ENCODE results near the gene SH3RF2. TPM values are rescaled to one million over a fixed set of nuclear protein-coding genes. Genes with fewer than 3 reads are reported as not detected.
A peak's percentile ranks its signal among the peaks of the same experiment; 100 is the strongest.
"Not testable (repeated sequence)": the region's sequence is repeated elsewhere in the genome, so short reads cannot be mapped to it uniquely, and the experiment has no call there.

SH3RF2 gene, protein sequence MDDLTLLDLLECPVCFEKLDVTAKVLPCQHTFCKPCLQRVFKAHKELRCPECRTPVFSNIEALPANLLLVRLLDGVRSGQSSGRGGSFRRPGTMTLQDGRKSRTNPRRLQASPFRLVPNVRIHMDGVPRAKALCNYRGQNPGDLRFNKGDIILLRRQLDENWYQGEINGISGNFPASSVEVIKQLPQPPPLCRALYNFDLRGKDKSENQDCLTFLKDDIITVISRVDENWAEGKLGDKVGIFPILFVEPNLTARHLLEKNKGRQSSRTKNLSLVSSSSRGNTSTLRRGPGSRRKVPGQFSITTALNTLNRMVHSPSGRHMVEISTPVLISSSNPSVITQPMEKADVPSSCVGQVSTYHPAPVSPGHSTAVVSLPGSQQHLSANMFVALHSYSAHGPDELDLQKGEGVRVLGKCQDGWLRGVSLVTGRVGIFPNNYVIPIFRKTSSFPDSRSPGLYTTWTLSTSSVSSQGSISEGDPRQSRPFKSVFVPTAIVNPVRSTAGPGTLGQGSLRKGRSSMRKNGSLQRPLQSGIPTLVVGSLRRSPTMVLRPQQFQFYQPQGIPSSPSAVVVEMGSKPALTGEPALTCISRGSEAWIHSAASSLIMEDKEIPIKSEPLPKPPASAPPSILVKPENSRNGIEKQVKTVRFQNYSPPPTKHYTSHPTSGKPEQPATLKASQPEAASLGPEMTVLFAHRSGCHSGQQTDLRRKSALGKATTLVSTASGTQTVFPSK
- polyA plus RNA-seq (2013, experiment 1 of 2), result 3.0 TPM
- polyA plus RNA-seq (2013, experiment 2 of 2), result 3.5 TPM

DNA sequence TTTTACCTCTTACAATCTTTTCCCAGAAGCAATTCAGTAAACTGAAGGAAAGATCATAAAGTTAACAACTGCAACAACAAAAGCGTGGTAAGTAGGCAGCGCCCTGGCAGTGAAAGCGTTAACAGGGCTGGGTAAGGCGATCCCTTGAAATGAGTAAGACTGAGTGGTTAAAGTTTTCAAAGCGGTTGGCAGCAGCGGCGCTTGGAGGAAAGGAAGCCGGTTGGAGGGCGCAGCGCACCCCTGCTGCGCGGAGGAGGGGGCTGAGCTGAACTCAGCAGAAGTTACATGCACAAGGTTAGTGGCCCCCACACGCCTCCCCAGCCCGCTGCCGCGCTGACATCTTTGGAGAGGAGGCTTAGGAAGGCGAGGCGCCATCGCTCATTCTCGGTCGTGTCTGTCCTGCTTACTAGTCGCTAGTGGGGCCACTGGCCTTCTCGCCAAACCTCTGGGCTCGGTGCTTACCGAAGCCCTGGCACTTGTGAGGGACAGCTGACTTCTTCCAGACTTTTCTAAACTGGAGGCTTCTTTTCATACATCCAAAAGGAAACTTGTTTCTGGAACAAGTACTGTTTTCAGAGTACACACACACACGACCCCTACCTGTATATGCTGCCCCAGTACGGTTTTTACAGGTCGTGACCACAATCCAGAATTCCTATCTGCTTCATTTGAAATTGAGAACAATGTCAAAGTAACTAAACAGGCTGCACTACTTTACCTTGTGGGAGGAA, at the start of gene SH3RF2:
Gene SH3RF2, plus strand, starts transcription at position 178 of the 731 bp plus-strand sequence. CDS start 1,351 bp downstream, outside the sequence.
- peak within 1 kb of the TSS; percentile 79 for H3K4me2 ChIP-seq (ENCODE audit: low read length)
- H3K56ac ChIP-seq (ENCODE audit: low read length), result peak within 1 kb of the TSS; percentile 91
- H2BK5ac ChIP-seq (ENCODE audit: low read length), result peak within 1 kb of the TSS; percentile 57
- no peak within 1 kb of the TSS for H3K23ac ChIP-seq (ENCODE audit: low read length)
- peak within 1 kb of the TSS; percentile 73 for H3K9ac ChIP-seq (ENCODE audit: low read length)
- H3K79me1 ChIP-seq (ENCODE audit: low read length), result no peaks in the 10 kb centered on the region
- peaks cover 12% of the 10 kb centered on the region for H3K4me1 ChIP-seq (ENCODE audit: control insufficient read depth, low read depth, low read length)
- H3K18ac ChIP-seq (ENCODE audit: low read length), result peak within 1 kb of the TSS; percentile 96
- peak within 1 kb of the TSS; percentile 79 for H3K4ac ChIP-seq (ENCODE audit: low read depth, low read length)
- DNase-seq, result peak; percentile 97
- no peaks in the 10 kb centered on the region for H3K79me2 ChIP-seq (ENCODE audit: control insufficient read depth, insufficient read depth, low read length)
- H2BK15ac ChIP-seq (replicated peaks; ENCODE audit: low read depth), result peak within 1 kb of the TSS; percentile 92
- H4K5ac ChIP-seq (ENCODE audit: low read length), result no peak within 1 kb of the TSS
- H4K8ac ChIP-seq (ENCODE audit: low read depth, low read length), result no peak within 1 kb of the TSS
- H3K4me3 ChIP-seq (ENCODE audit: low read length), result peak within 1 kb of the TSS; percentile 22
- no peaks in the 10 kb centered on the region for H3K27me3 ChIP-seq (ENCODE audit: insufficient read depth, low read length, poor library complexity)
- no CpG with 5 or more reads among the region's 28 CpGs for WGBS (ENCODE audit: extremely low coverage, insufficient coverage, low lambda C conversion rate)
- H3K27ac ChIP-seq (ENCODE audit: low read depth, low read length), result peak within 1 kb of the TSS; percentile 76
- H3K36me3 ChIP-seq (ENCODE audit: control insufficient read depth, insufficient read depth, low read length), result no peaks in the 10 kb centered on the region
- H2AK5ac ChIP-seq (ENCODE audit: low read length), result no peak within 1 kb of the TSS
- peak within 1 kb of the TSS; percentile 83 for H2BK120ac ChIP-seq (ENCODE audit: low read depth, low read length)

DNA sequence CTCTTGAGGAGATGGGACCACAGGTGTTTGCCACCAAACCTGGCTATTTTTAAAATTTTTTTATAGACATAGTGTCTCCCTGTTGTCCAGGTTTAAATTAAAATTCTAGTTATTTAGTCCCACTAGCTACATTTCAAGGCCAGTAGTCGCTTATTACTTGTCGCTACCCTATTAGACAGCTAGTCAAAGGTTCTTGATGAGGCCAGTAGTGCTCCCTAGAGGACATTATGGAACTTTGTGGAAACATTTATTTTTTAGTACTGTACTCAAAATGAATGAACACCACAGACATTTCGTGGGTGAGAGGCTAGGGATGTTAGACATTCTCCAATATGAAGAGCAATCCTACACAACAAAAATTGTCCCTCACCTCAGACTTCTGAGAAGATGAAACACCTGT, 49.2 kb upstream of the SH3RF2 start:
- Histone ChIP-seq H3K23ac (ENCODE audit: low read length) (no peak overlapping the region), H4K5ac (ENCODE audit: low read length) (no peak overlapping the region), H3K79me1 (ENCODE audit: low read length) (no peaks in the 10 kb centered on the region), H3K36me3 (ENCODE audit: control insufficient read depth, insufficient read depth, low read length) (no peaks in the 10 kb centered on the region), H2BK15ac (replicated peaks; ENCODE audit: low read depth) (no peak overlapping the region), H3K56ac (ENCODE audit: low read length) (no peak overlapping the region), H4K8ac (ENCODE audit: low read depth, low read length) (no peak overlapping the region), H2AK5ac (ENCODE audit: low read length) (no peak overlapping the region), H3K27ac (ENCODE audit: low read depth, low read length) (no peak overlapping the region), H3K9ac (ENCODE audit: low read length) (no peak overlapping the region), H2BK5ac (ENCODE audit: low read length) (no peak overlapping the region), H3K79me2 (ENCODE audit: control insufficient read depth, insufficient read depth, low read length) (no peaks in the 10 kb centered on the region), H3K4me2 (ENCODE audit: low read length) (no peak overlapping the region), H3K27me3 (ENCODE audit: insufficient read depth, low read length, poor library complexity) (no peaks in the 10 kb centered on the region), H3K4me3 (ENCODE audit: low read length) (no peak overlapping the region), H2BK120ac (ENCODE audit: low read depth, low read length) (no peak overlapping the region), H3K4ac (ENCODE audit: low read depth, low read length) (no peak overlapping the region), H3K4me1 (ENCODE audit: control insufficient read depth, low read depth, low read length) (no peaks in the 10 kb centered on the region), H3K18ac (ENCODE audit: low read length) (no peak overlapping the region)
- WGBS (ENCODE audit: extremely low coverage, insufficient coverage, low lambda C conversion rate), result no CpG with 5 or more reads among the region's 3 CpGs
- DNase-seq, result no peak

DNA sequence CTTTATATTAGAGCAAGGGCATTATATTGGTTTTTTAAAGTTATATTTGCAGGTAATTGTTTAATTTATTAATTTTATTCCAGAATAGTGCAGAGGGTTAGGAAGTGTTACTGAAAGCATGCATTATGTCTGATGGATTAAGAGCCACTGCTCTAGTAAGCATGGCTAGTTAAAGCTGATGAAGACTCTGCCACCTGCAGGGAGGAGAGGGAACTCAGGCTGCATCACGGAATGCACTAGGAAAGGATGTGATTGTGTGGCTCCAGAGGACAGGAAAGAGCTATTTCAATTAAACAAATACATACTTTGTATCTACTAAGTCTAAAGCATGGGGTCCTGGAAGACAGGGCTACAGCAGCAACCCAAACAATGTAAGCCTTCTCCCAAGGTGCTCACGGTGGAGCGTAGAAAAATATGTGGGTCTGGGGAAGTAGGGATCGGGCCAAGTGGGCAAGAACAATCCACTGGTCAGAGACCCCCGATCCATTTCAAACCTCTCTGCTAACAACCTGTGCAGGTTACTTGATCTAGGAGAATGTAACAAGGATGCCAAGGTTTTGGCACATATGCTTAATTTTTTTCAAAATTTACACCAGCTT, 48.3 kb upstream of the SH3RF2 start:
- Histone ChIP-seq H3K23ac (ENCODE audit: low read length) (no peak overlapping the region), H4K5ac (ENCODE audit: low read length) (no peak overlapping the region), H3K27ac (ENCODE audit: low read depth, low read length) (no peak overlapping the region), H2BK120ac (ENCODE audit: low read depth, low read length) (no peak overlapping the region), H3K56ac (ENCODE audit: low read length) (no peak overlapping the region), H3K4me1 (ENCODE audit: control insufficient read depth, low read depth, low read length) (no peaks in the 10 kb centered on the region), H3K4me3 (ENCODE audit: low read length) (no peak overlapping the region), H2BK15ac (replicated peaks; ENCODE audit: low read depth) (no peak overlapping the region), H2AK5ac (ENCODE audit: low read length) (no peak overlapping the region), H4K8ac (ENCODE audit: low read depth, low read length) (no peak overlapping the region), H3K4me2 (ENCODE audit: low read length) (no peak overlapping the region), H3K9ac (ENCODE audit: low read length) (no peak overlapping the region), H3K18ac (ENCODE audit: low read length) (no peak overlapping the region), H2BK5ac (ENCODE audit: low read length) (no peak overlapping the region), H3K79me2 (ENCODE audit: control insufficient read depth, insufficient read depth, low read length) (no peaks in the 10 kb centered on the region), H3K27me3 (ENCODE audit: insufficient read depth, low read length, poor library complexity) (no peaks in the 10 kb centered on the region), H3K36me3 (ENCODE audit: control insufficient read depth, insufficient read depth, low read length) (no peaks in the 10 kb centered on the region), H3K4ac (ENCODE audit: low read depth, low read length) (no peak overlapping the region), H3K79me1 (ENCODE audit: low read length) (no peaks in the 10 kb centered on the region)
- no CpG with 5 or more reads among the region's 5 CpGs for WGBS (ENCODE audit: extremely low coverage, insufficient coverage, low lambda C conversion rate)
- peak; percentile 75 for DNase-seq

DNA sequence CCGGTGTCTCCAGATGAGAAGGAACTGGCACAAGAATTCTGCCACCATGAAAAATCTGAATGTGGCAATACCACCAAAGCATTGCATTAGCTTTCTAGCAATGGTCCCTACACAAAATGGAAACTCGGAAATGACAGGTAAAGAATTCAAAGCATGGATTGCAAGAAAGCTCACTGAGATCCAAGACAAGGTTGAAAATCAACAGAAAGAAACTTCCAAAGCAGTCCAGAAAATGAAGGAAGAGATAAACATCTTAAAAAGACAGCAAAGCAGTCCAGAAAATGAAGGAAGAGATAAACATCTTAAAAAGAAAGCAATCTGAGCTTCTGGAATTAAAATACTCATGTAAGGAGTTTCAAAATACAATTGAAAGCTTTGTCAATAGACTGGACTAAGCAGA, 46.8 kb upstream of the SH3RF2 start:
- H3K4me1 ChIP-seq (ENCODE audit: control insufficient read depth, low read depth, low read length), result no peaks in the 10 kb centered on the region
- no peak for DNase-seq
- H3K56ac ChIP-seq (ENCODE audit: low read length), result no peak overlapping the region
- no peaks in the 10 kb centered on the region for H3K27me3 ChIP-seq (ENCODE audit: insufficient read depth, low read length, poor library complexity)
- no peak overlapping the region for H2AK5ac ChIP-seq (ENCODE audit: low read length)
- no peak overlapping the region for H2BK120ac ChIP-seq (ENCODE audit: low read depth, low read length)
- no CpG with 5 or more reads among the region's 2 CpGs for WGBS (ENCODE audit: extremely low coverage, insufficient coverage, low lambda C conversion rate)
- H3K79me1 ChIP-seq (ENCODE audit: low read length), result no peaks in the 10 kb centered on the region
- H3K23ac ChIP-seq (ENCODE audit: low read length), result no peak overlapping the region
- H3K36me3 ChIP-seq (ENCODE audit: control insufficient read depth, insufficient read depth, low read length), result no peaks in the 10 kb centered on the region
- no peaks in the 10 kb centered on the region for H3K79me2 ChIP-seq (ENCODE audit: control insufficient read depth, insufficient read depth, low read length)
- no peak overlapping the region for H2BK15ac ChIP-seq (replicated peaks; ENCODE audit: low read depth)
- no peak overlapping the region for H4K8ac ChIP-seq (ENCODE audit: low read depth, low read length)
- no peak overlapping the region for H4K5ac ChIP-seq (ENCODE audit: low read length)
- H3K27ac ChIP-seq (ENCODE audit: low read depth, low read length), result no peak overlapping the region
- no peak overlapping the region for H3K4me3 ChIP-seq (ENCODE audit: low read length)
- no peak overlapping the region for H3K9ac ChIP-seq (ENCODE audit: low read length)
- H3K4ac ChIP-seq (ENCODE audit: low read depth, low read length), result no peak overlapping the region
- no peak overlapping the region for H3K18ac ChIP-seq (ENCODE audit: low read length)
- H3K4me2 ChIP-seq (ENCODE audit: low read length), result no peak overlapping the region
- H2BK5ac ChIP-seq (ENCODE audit: low read length), result no peak overlapping the region

DNA sequence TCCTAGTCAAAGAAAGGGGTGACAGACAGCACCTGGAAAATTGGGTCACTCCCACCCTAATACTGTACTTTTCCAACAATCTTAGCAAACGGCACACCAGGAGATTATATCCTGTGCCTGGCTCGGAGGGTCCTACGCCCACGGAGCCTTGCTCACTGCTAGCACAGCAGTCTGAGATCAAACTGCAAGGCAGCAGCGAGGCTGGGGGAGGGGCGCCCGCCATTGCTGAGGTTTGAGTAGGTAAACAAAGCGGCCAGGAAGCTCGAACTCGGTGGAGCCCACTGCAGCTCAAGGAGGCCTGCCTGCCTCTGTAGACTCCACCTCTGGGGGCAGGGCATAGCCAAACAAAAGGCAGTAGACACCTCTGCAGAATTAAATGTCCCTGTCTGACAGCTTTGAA, 45.0 kb upstream of the SH3RF2 start:
- H3K79me1 ChIP-seq (ENCODE audit: low read length); DNase-seq; H2AK5ac ChIP-seq (ENCODE audit: low read length); H2BK5ac ChIP-seq (ENCODE audit: low read length); H2BK120ac ChIP-seq (ENCODE audit: low read depth, low read length); H2BK15ac ChIP-seq (replicated peaks; ENCODE audit: low read depth); H3K56ac ChIP-seq (ENCODE audit: low read length); H3K27me3 ChIP-seq (ENCODE audit: insufficient read depth, low read length, poor library complexity); H4K8ac ChIP-seq (ENCODE audit: low read depth, low read length); H3K23ac ChIP-seq (ENCODE audit: low read length); H3K4me3 ChIP-seq (ENCODE audit: low read length); H3K9ac ChIP-seq (ENCODE audit: low read length); H3K4me2 ChIP-seq (ENCODE audit: low read length); H3K36me3 ChIP-seq (ENCODE audit: control insufficient read depth, insufficient read depth, low read length); H3K4ac ChIP-seq (ENCODE audit: low read depth, low read length); H3K27ac ChIP-seq (ENCODE audit: low read depth, low read length); H3K18ac ChIP-seq (ENCODE audit: low read length); H3K4me1 ChIP-seq (ENCODE audit: control insufficient read depth, low read depth, low read length); H4K5ac ChIP-seq (ENCODE audit: low read length); H3K79me2 ChIP-seq (ENCODE audit: control insufficient read depth, insufficient read depth, low read length): not testable (repeated sequence)
- no CpG with 5 or more reads among the region's 10 CpGs for WGBS (ENCODE audit: extremely low coverage, insufficient coverage, low lambda C conversion rate)
